Stimulated activated CD8-positive, alpha-beta memory T cell treated with anti-CD3 and anti-CD28 coated beads, Interleukin-7, amount 100 ng/mL, for 24 hours (primary cell): Measurements from ENCODE around the gene FAM78A.
"Not testable (repeated sequence)": the region's sequence is repeated elsewhere in the genome, so short reads cannot be mapped to it uniquely, and the experiment has no call there.

Source experiments
- DNase-seq: peaks from one replicate; pipeline ENCODE4 v3.0.0-alpha.2; 2020; ENCODE audit warnings: low read depth

The FAM78A gene

DNA sequence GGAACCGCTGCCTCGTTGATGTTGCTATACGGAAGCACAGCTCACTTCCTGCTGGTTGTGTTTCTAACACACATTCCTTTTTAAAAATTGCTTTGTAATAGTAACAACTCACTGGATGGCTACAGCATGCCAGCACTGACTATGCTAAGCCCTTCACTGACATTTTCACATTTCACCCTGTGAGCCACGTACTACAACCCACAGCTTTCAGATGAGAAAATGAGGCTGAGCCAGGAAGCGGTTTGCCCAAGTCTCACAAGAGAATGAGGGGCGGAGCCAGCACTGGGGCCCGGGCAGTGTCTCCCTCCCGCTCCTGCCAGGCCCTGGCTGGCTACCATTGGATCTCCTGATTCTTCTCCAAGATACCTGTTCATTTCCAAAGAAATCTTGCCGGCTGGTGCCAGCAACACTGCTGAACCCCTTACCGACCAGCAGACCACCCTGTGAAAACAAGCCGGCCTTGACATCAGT lies 38.3 kb downstream of the FAM78A start:
- DNase-seq, result peak; percentile 72

GRCh38 chr9:131237291-131237690 lies 39.0 kb downstream of the FAM78A start:
- DNase-seq, result no peak

GRCh38 chr9:131236761-131237160 lies 39.5 kb downstream of the FAM78A start:
- no peak for DNase-seq

DNA sequence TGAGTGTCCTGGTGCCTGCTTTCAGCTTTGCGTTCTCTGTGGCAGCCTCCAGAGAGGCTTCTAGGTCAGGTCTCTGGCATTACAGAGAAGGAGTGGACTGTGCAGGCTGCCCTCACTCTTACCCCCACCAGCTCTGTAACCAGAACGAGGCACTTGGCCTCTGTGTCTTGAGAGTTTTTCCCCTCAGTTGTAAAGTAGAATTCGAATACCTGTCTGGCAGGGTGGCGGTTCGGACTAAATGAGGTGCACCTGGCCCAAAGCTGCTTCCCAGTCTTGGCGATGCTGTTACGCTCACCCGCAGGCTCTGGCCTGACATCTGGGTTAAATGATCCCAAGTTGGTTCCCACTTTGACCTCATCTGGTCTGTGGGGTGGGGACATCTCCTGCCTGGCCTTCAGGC lies 40.1 kb downstream of the FAM78A start:
- no peak for DNase-seq

GRCh38 chr9:131235480-131235851 lies 40.8 kb downstream of the FAM78A start:
- no peak for DNase-seq

DNA sequence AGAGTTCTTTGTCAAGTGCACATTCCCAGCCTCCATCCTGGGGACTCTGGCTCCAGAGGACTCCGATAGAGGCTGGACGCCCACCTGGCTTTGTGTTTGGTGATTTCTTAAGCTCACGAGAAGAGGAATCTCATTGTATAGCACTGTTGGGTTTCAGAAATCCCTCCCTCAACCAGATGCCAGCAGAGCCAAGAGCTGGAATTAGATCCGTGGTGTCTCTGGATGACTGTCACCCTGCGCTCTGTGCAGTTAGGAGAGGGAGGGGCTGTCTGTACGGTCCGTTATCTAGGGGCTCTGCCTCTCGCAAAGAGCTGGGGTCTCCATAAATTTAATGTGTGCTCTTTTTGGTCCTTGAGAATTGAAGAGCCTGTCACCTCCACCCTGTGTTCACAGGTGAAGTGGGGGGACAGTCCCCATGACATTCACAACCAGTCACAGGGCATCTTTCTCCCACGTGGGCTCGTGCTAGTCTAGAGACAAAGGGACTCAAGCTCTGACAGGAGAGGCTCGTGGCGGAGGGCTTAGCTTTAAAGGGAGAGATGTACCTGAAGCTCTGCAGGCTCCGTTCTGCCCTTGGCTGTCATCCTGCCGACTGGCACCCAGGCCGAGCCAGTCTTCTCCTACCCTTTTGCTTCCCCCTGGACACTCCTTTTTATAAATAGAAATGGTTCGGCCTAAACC lies 41.4 kb downstream of the FAM78A start:
- no peak for DNase-seq

DNA sequence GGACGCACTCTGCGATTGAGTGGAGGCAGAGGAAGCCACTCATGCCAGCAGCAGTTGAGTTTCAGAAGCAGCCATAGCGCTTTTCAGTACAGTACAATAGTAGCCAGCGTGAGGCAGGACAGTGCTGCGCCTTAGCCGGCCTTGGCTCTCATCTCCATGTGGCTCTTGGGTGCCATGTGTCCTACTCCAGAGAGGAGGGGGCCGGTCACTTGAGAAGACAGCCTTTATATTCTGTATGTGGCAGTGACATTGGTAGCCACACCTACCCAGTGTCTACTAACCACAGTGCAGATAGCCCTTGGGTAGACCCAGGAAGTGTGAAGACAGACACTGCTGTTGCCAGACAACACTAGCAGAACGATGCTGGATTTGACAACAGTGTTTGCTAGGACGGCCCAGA lies 42.3 kb downstream of the FAM78A start:
- DNase-seq, result no peak

DNA sequence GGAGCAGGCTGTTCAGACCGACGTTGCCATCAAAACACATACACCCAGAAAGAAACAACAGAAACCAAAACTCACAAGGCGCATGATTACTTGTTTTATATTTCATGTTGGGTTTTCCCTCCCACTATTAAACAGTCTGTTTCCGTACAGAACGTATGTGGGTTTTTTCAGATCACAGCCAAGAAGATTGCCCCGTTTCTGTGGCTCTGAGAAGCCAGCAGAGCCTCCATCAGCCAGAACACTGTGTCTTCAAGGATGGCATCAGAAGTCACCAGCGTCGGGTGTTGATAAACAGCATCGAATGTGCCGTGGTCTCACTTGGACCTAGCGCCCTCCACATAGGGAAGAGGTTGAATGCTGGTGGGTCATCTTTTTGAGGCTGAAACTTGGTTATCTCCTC lies 42.8 kb downstream of the FAM78A start:
- no peak for DNase-seq

DNA sequence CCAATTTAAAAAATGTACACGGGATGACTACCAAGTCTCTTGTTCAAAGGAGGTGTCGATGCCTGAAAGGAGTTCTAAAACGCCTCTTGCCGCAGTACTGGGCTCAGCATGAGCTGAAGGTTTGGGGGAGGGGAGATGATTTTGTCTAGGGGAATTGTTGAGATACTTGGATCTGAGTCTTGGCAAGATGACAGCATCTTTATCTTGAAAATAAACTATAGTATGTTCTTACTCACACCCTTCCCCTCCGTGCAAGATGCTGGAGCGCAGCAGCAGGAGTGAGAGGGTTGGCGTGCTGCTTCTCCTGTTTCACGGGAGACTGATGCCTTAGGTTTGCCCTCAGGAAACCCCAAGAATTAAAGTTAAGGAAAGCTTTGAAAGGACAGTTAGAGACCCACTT lies 47.3 kb downstream of the FAM78A start:
- no peak for DNase-seq

- DNase-seq, result no peak
Observed at GRCh38 chr9:131227959-131228460, 48.3 kb downstream of the FAM78A start.

- DNase-seq, result no peak
Observed at GRCh38 chr9:131227112-131227958, 49.0 kb downstream of the FAM78A start.

DNA sequence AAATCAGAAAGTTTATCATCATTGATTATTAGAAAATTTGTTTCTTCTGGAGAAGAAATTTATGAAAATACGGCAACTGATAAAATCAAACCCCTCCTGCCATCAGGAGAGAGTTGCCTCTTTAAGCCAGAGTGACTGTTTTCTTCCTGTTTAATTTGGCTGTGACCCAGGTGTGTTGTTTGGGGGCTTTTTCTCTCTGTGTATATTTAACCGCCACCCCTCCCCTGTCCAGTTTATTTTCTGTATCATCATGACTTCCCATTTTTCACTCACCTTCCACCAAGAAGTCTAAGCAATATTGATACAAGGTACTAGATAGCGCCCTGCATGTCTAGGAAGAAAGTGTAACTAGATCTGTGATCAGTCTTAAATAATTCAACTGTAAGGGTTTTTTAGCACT lies 50.1 kb downstream of the FAM78A start:
- no peak for DNase-seq

GRCh38 chr9:131222460-131222859 lies 53.9 kb downstream of the FAM78A start:
- DNase-seq, result no peak

- DNase-seq, result no peak
Observed at GRCh38 chr9:131220485-131220884, 55.8 kb downstream of the FAM78A start.

GRCh38 chr9:131218370-131218769 lies 57.9 kb downstream of the FAM78A start:
- DNase-seq, result no peak

DNA sequence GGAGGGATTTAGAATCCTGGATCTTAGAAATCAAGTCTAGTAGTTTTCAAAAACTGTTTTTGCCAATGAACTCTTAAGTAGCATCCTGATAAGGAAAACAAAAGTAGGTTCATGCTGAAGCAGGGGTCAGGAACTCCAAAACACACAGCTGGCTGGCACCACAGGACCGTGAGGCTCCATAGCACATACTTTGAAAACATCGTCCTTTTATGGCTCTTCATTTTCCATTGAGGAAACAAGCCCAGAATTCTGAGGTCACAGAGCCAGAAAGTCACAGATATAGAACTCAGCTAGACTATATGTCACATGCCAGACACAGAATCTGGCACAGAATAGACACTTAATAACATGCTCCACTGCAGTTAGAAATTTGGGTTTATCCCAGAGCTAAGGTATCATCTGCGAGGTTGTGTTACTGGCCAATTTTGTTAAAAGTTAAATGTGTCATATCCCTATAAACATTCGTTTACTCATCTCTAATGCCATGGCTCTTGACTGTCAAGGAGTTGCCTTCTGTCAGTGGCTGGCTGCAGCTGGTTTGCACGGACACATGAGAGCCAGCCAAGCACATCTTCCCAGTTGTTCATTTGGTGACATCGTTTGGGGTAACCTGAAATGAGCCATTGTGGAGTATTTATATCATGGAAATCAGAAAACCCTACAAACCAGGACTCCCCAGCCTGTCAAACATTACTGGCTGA lies 58.8 kb downstream of the FAM78A start:
- DNase-seq, result no peak

DNA sequence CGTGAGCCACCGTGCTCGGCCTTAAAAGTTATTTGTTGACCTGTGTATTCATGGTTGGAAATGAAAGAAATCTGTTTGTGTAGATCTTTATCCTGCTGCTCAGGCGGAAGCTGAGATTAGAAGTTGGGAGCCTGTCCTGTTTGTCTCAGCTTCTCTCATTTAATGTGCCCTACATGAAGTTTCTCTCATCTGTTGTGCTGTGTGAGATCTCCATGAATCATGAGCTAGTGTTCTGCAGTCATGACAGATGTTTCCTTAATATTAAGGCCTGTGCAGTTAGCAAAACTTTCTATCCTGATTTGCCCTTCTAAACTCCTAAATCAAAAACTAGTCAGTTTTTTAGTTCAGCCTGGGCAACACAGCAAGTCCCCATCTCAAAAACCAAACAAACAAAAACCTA lies 59.5 kb downstream of the FAM78A start:
- DNase-seq, result no peak

- DNase-seq, result no peak
Observed at GRCh38 chr9:131214876-131215275, 61.4 kb downstream of the FAM78A start.

DNA sequence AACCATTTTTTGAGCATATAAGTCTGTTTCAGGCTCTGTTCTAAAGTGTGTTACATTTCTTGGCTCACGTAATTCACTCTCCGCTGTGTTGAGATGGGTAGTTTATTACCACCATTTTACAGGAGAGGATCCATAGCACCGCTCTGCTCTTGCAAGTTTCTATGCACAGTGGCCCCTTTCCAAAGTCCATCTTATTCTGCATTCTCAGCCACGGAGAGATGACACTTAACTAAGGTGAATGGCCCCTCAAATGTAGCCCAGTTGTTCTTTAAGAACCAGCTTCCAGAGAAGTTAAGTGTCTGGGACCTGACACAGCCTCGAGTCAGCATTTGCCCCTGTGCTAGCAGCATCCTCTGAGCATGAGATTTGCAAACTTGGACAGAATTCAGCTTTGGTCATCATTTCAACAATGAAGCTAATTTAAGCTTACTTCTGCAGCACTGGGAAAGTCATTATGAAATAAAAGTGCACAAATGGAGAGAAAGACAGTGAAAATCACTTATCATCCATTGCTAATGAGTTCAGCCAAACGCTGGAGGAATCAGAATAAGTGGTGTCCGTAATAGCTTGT lies 61.9 kb downstream of the FAM78A start:
- DNase-seq, result no peak

DNA sequence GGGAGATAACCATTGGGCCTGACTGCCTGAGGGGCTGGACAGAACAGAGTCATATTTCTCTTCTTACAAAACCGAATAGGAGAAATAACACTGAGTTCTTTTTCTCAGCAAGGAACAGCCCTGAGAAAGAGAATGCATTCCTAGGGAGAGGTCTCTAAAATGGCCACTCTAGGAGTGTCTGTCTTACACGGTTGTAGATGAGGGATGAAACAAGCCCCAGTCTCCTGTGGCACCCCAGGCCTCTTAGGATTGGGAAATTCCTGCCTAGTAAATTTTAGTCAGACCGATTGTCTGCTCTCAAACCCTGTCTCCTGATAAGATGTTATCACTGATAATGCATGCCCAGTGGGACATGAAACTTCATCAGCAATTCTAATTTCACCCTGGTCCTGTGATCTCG lies 64.4 kb downstream of the FAM78A start:
- DNase-seq, result not testable (repeated sequence)
